CD14-positive monocyte (primary cell): Measurements from ENCODE around the gene TNFAIP1. TPM values are rescaled to one million over a fixed set of nuclear protein-coding genes. Genes with fewer than 3 reads are reported as not detected.
A peak's percentile ranks its signal among the peaks of the same experiment; 100 is the strongest.

ENCODE experiments used
- DNase-seq, 3 donors: peaks; one replicate each; pipeline ENCODE4 v3.0.0-alpha.2; 2011 to 2022
- H2AFZ ChIP-seq: 2 replicates; pipeline ENCODE4 v1.6.0; 2012; ENCODE audit warnings: mild to moderate bottlenecking, low read depth, low read length, inconsistent platforms; ENCODE audit not compliant: insufficient read depth, poor library complexity, severe bottlenecking
- H3K27ac ChIP-seq, 2 donors: 1 replicate in 1 of 2; 2 replicates in 1 of 2; pipeline ENCODE4 v1.5.1; 2012 to 2013; ENCODE audit warnings: low read length in 2 of 2, control low read depth in 1 of 2, inconsistent platforms in 1 of 2, low read depth in 1 of 2, mild to moderate bottlenecking in 1 of 2
- H3K27me3 ChIP-seq, 2 donors: one replicate each; pipeline versions ENCODE4 v1.6.0 to v1.6.1; 2011 to 2013; ENCODE audit warnings: low read length in 2 of 2; ENCODE audit not compliant: control insufficient read depth in 2 of 2, insufficient read depth in 2 of 2
- H3K36me3 ChIP-seq, 2 donors: replicated peaks in 1 of 2; 1 replicate in 1 of 2; 2 replicates in 1 of 2; pipeline versions ENCODE4 v1.5.1 to v1.6.1; 2012 to 2013; ENCODE audit warnings: low read length in 2 of 2, control low read depth in 1 of 2, inconsistent platforms in 1 of 2, mild to moderate bottlenecking in 1 of 2; ENCODE audit not compliant: insufficient read depth in 2 of 2, control insufficient read depth in 1 of 2
- H3K4me1 ChIP-seq, 2 donors: 1 replicate in 1 of 2; 2 replicates in 1 of 2; pipeline versions ENCODE4 v1.5.1 to v1.6.1; 2012 to 2013; ENCODE audit warnings: low read length in 2 of 2, control low read depth in 1 of 2, inconsistent platforms in 1 of 2, mild to moderate bottlenecking in 1 of 2, moderate library complexity in 1 of 2; ENCODE audit not compliant: insufficient read depth in 2 of 2, control insufficient read depth in 1 of 2
- H3K4me2 ChIP-seq: replicated peaks from 2 replicates; pipeline ENCODE3; 2012; ENCODE audit warnings: low read length, moderate library complexity, mild to moderate bottlenecking; ENCODE audit not compliant: poor library complexity, severe bottlenecking; ENCODE audit errors: extremely low read depth
- H3K4me3 ChIP-seq, 3 experiments: fragments of 200-600 bp in 1 of 3; sonication (generic) in 1 of 3; replicated peaks in 1 of 3; 1 replicate in 2 of 3; 2 replicates in 1 of 3; pipeline ENCODE4 v1.5.1; 2011 to 2013; ENCODE audit warnings: low read length in 3 of 3, mild to moderate bottlenecking in 3 of 3, control low read depth in 2 of 3, low read depth in 2 of 3, inconsistent platforms in 1 of 3, moderate library complexity in 1 of 3
- H3K79me2 ChIP-seq: 2 replicates; pipeline ENCODE4 v1.6.0; 2012; ENCODE audit warnings: mild to moderate bottlenecking, control low read depth, inconsistent platforms, low read length, moderate library complexity; ENCODE audit not compliant: insufficient read depth
- H3K9ac ChIP-seq: 2 replicates; pipeline ENCODE4 v1.6.0; 2017; ENCODE audit warnings: low read length, mild to moderate bottlenecking; ENCODE audit not compliant: insufficient read depth, poor library complexity, severe bottlenecking
- H3K9me3 ChIP-seq, 2 donors: replicated peaks in 1 of 2; 1 replicate in 1 of 2; 2 replicates in 1 of 2; pipeline versions ENCODE4 v1.5.1 to v1.6.1; 2012 to 2013; ENCODE audit warnings: low read length in 2 of 2, control low read depth in 1 of 2; ENCODE audit not compliant: control insufficient read depth in 1 of 2, insufficient read depth in 1 of 2
- H4K20me1 ChIP-seq: 2 replicates; pipeline ENCODE4 v1.6.0; 2012; ENCODE audit warnings: mild to moderate bottlenecking, low read length, control low read depth, moderate library complexity; ENCODE audit not compliant: insufficient read depth
- H3K27ac Mint-ChIP-seq, 7 donors: one replicate each; pipeline ENCODE4 v1.8.0; 2020; ENCODE audit warnings: mild to moderate bottlenecking in 7 of 7, mixed read lengths in 7 of 7, moderate library complexity in 6 of 7, inconsistent platforms in 2 of 7
- H3K27me3 Mint-ChIP-seq, 3 donors: one replicate each; pipeline ENCODE4 v1.8.0; 2021 to 2022; ENCODE audit warnings: low read depth in 3 of 3, mild to moderate bottlenecking in 3 of 3, mixed read lengths in 3 of 3, moderate library complexity in 3 of 3, inconsistent platforms in 1 of 3
- H3K36me3 Mint-ChIP-seq, 2 donors: one replicate each; pipeline ENCODE4 v1.8.0; 2020; ENCODE audit warnings: mixed read lengths in 2 of 2, inconsistent platforms in 1 of 2, mild to moderate bottlenecking in 1 of 2
- H3K4me1 Mint-ChIP-seq: one replicate; pipeline ENCODE4 v1.8.0; 2020; ENCODE audit warnings: mild to moderate bottlenecking, mixed read lengths
- H3K4me3 Mint-ChIP-seq, 2 donors: one replicate each; pipeline ENCODE4 v1.8.0; 2020; ENCODE audit warnings: mild to moderate bottlenecking in 2 of 2, mixed read lengths in 2 of 2, moderate library complexity in 1 of 2
- H3K9me3 Mint-ChIP-seq, 7 donors: one replicate each; pipeline ENCODE4 v1.8.0; 2020 to 2022; ENCODE audit warnings: mixed read lengths in 7 of 7, mild to moderate bottlenecking in 6 of 7, moderate library complexity in 6 of 7, inconsistent platforms in 2 of 7
- CTCF ChIP-seq: fragments of 200-600 bp; IDR thresholded peaks from one replicate; pipeline ENCODE4 v1.8.0; 2022; ENCODE audit warnings: antibody characterized with exemption, mild to moderate bottlenecking
- WGBS: methylation state at CpG from one replicate; pipeline ENCODE4 v1.1.5; 2013; ENCODE audit warnings: missing lambda C conversion rate; ENCODE audit not compliant: insufficient coverage; 5-methylcytosine and 5-hydroxymethylcytosine counted together
- intact Hi-C, 2 donors: fragments of 100-400 bp; cut with micrococcal nuclease; formaldehyde crosslinking; loops; one replicate each; pipeline versions ENCODE4 v1.15.0 to v1.15.1; 2023
- polyA plus RNA-seq, 3 donors: library from polyadenylated mRNA; depleted of rRNA in 1 of 3; unstranded in 2 of 3; stranded (reverse) in 1 of 3; fragments of 300-500 nt in 2 of 3; fragments of >200 nt in 1 of 3; fragmentation: Illumina TruSeq in 2 of 3; gene quantifications; 1 replicate in 2 of 3; 2 replicates in 1 of 3; pipeline ENCODE4 v1.2.3, GENCODE V29; 2012 to 2021

TNFAIP1 gene
- polyA plus RNA-seq, 3 donors: 7.2 to 9.5 (median 9.4) TPM

- peaks cover 29% of the 10 kb centered on the region for H3K79me2 ChIP-seq
- Mint-ChIP-seq H3K27ac (peak overlapping the region; percentile 90 to 99 (median 95)), H3K27me3 (no peaks in the 10 kb centered on the region), H3K9me3 (no peaks in the 10 kb centered on the region), H3K4me3 (peak overlapping the region; percentile 90 to 96), H3K36me3 (peaks cover 58 to 66% of the 10 kb centered on the region in 2 donors), H3K4me1 (peaks cover 20% of the 10 kb centered on the region)
- intact Hi-C loops: loop anchor here (1.0 to 5.0 kb wide), 2 partner anchors 23 to 36 kb away; partner anchors contain the start of genes IFT20 (in 2 of the 2) and TNFAIP1 (in 2 of the 2)
- H3K27ac ChIP-seq: peak overlapping the region; percentile 70 to 92
- DNase-seq: no peak
- peak overlapping the region; percentile 93 for H3K4me2 ChIP-seq
- peaks cover 9% of the 10 kb centered on the region for H4K20me1 ChIP-seq
- no peaks in the 10 kb centered on the region for H3K9me3 ChIP-seq
- WGBS: 6% methylated on average over 4 of the region's 4 CpGs
- H3K4me1 ChIP-seq: peaks cover 19 to 23% of the 10 kb centered on the region in 2 donors
- peak overlapping the region; percentile 95 for H2AFZ ChIP-seq
- peak overlapping the region; percentile 89 for H3K9ac ChIP-seq
- TF ChIP-seq CTCF: no peak
- H3K36me3 ChIP-seq: peaks cover 54 to 66% of the 10 kb centered on the region in 2 donors
- H3K27me3 ChIP-seq: no peaks in the 10 kb centered on the region
- peak overlapping the region; percentile 82 to 93 (median 88) for H3K4me3 ChIP-seq
Measured at GRCh38 chr17:28357901-28358197, 22.3 kb downstream of the TNFAIP1 start.

- peaks cover 65 to 71% of the 10 kb centered on the region in 2 donors for H3K36me3 ChIP-seq
- H3K4me2 ChIP-seq: no peak overlapping the region
- DNase-seq: no peak
- peaks cover 9% of the 10 kb centered on the region for H4K20me1 ChIP-seq
- H3K79me2 ChIP-seq: peaks cover 9% of the 10 kb centered on the region
- intact Hi-C loops: no loop called here
- WGBS: no CpG with 5 or more reads among the region's 5 CpGs
- H3K27ac Mint-ChIP-seq: no peak overlapping the region
- no peak for TF ChIP-seq CTCF
- H3K27me3 ChIP-seq: no peaks in the 10 kb centered on the region
- no peak overlapping the region for H2AFZ ChIP-seq
- peaks cover 4% of the 10 kb centered on the region for H3K4me1 Mint-ChIP-seq
- no peak overlapping the region for H3K4me3 Mint-ChIP-seq
- peaks cover 60 to 81% of the 10 kb centered on the region in 2 donors for H3K36me3 Mint-ChIP-seq
- peaks cover 4 to 6% of the 10 kb centered on the region in 2 donors for H3K4me1 ChIP-seq
- H3K9ac ChIP-seq: no peak overlapping the region
- H3K27me3 Mint-ChIP-seq: peaks cover 0 to 2% (median 0%) of the 10 kb centered on the region in 3 donors
- no peak overlapping the region for H3K4me3 ChIP-seq
- no peaks in the 10 kb centered on the region for H3K9me3 ChIP-seq
- no peak overlapping the region for H3K27ac ChIP-seq
- H3K9me3 Mint-ChIP-seq: no peaks in the 10 kb centered on the region
Measured at GRCh38 chr17:28363186-28363585, 27.6 kb downstream of the TNFAIP1 start.
